Gastroesophageal sphincter (tissue), 4 donors: ENCODE data around the gene MAPK6. TPM values are rescaled to one million over a fixed set of nuclear protein-coding genes. Genes with fewer than 3 reads are reported as not detected.
"Not testable (repeated sequence)": the region's sequence is repeated elsewhere in the genome, so short reads cannot be mapped to it uniquely, and the experiment has no call there.

Source experiments
- ATAC-seq: fragments of 150-250 bp; one replicate; pipeline ENCODE4 v1.9.1; 2016; ENCODE audit warnings: mild to moderate bottlenecking, moderate library complexity
- H3K27ac ChIP-seq, 4 donors: fragments of 200-600 bp; sonication (generic) in 3 of 4; 1 replicate in 3 of 4; 2 replicates in 1 of 4; pipeline ENCODE4 v1.5.1; 2016 to 2019
- H3K27me3 ChIP-seq: fragments of 200-600 bp; sonication (generic); one replicate; pipeline ENCODE4 v1.5.1; 2019
- H3K36me3 ChIP-seq, 2 donors: fragments of 200-600 bp; sonication (generic); one replicate each; pipeline ENCODE4 v1.5.1; 2019; ENCODE audit warnings: control low read depth in 1 of 2
- H3K4me1 ChIP-seq, 3 donors: fragments of 200-600 bp; sonication (generic); 1 replicate in 2 of 3; 2 replicates in 1 of 3; pipeline ENCODE4 v1.5.1; 2016 to 2019; ENCODE audit warnings: control low read depth in 2 of 3
- H3K4me3 ChIP-seq, 2 donors: fragments of 200-600 bp; sonication (generic); one replicate each; pipeline ENCODE4 v1.5.1; 2019; ENCODE audit warnings: mild to moderate bottlenecking in 1 of 2, moderate library complexity in 1 of 2
- H3K9me3 ChIP-seq, 3 donors: fragments of 200-600 bp; sonication (generic); one replicate each; pipeline ENCODE4 v1.5.1; 2017 to 2019; ENCODE audit warnings: control low read depth in 2 of 3
- EP300 ChIP-seq: sonication (generic); formaldehyde crosslinking; IDR thresholded peaks from one replicate; pipeline ENCODE4 v1.6.1; 2017; ENCODE audit warnings: antibody characterized with exemption, mild to moderate bottlenecking
- POLR2A ChIP-seq, 2 donors: fragments of 450-650 bp; IDR thresholded peaks; one replicate each; pipeline ENCODE4 v1.6.1; 2017; ENCODE audit warnings: antibody characterized with exemption in 2 of 2, mild to moderate bottlenecking in 2 of 2, moderate library complexity in 1 of 2
- POLR2AphosphoS5 ChIP-seq: sonication (generic); formaldehyde crosslinking; IDR thresholded peaks from one replicate; pipeline ENCODE4 v1.6.1; 2017; ENCODE audit warnings: antibody characterized with exemption
- WGBS, 2 donors: methylation state at CpG; one replicate each; pipeline ENCODE4 v1.1.5; 2018; ENCODE audit warnings: low coverage in 1 of 2; 5-methylcytosine and 5-hydroxymethylcytosine counted together
- total RNA-seq, 4 donors: library from RNA; depleted of rRNA; stranded (reverse); fragments of >200 nt; gene quantifications; one replicate each; pipeline ENCODE4 v1.1.0, GENCODE V29; 2016
- TF ChIP-seq, protein P1 (sequence below), 4 experiments: fragments of 200-600 bp in 2 of 4; fragments of 450-650 bp in 2 of 4; sonication (generic) in 1 of 4; IDR thresholded peaks; one replicate each; pipeline ENCODE4 v1.5.1; 2017 to 2019; ENCODE audit warnings: antibody characterized with exemption in 4 of 4, mild to moderate bottlenecking in 2 of 4, moderate library complexity in 2 of 4

The MAPK6 gene
- total RNA-seq, 4 donors from 2014 or later = 17.5 to 22.5 (median 20.7) TPM

DNA sequence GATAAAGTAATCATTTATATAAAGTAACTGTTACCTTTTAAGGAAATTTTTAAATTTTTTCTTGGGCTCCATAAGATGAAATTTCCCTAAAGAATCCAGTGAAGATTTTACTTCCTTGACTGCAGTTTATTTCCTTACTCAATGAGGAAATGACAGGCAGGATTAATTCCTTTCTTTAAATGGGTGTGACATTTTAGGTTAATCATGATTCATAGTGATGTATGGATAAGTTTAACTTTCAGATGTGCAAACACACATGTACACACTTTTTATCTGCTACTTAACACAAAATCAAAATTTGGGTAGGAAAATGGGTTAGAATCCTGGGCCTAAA is 36.3 kb upstream of the MAPK6 start:
- Histone ChIP-seq H3K4me3 (no peak overlapping the region), H3K27me3 (no peaks in the 10 kb centered on the region), H3K9me3 (no peaks in the 10 kb centered on the region), H3K27ac (no peak overlapping the region), H3K4me1 (peaks cover 0 to 25% (median 0%) of the 10 kb centered on the region in 3 donors), H3K36me3 (no peaks in the 10 kb centered on the region)
- no peak for ATAC-seq
- no peak for TF ChIP-seq EP300
- TF ChIP-seq POLR2A (IDR thresholded peaks at IDR 0.05) = no peak
- TF ChIP-seq, protein P1, sequence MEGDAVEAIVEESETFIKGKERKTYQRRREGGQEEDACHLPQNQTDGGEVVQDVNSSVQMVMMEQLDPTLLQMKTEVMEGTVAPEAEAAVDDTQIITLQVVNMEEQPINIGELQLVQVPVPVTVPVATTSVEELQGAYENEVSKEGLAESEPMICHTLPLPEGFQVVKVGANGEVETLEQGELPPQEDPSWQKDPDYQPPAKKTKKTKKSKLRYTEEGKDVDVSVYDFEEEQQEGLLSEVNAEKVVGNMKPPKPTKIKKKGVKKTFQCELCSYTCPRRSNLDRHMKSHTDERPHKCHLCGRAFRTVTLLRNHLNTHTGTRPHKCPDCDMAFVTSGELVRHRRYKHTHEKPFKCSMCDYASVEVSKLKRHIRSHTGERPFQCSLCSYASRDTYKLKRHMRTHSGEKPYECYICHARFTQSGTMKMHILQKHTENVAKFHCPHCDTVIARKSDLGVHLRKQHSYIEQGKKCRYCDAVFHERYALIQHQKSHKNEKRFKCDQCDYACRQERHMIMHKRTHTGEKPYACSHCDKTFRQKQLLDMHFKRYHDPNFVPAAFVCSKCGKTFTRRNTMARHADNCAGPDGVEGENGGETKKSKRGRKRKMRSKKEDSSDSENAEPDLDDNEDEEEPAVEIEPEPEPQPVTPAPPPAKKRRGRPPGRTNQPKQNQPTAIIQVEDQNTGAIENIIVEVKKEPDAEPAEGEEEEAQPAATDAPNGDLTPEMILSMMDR (IDR thresholded peaks at IDR 0.05) = no peak
- TF ChIP-seq POLR2AphosphoS5 = no peak

DNA sequence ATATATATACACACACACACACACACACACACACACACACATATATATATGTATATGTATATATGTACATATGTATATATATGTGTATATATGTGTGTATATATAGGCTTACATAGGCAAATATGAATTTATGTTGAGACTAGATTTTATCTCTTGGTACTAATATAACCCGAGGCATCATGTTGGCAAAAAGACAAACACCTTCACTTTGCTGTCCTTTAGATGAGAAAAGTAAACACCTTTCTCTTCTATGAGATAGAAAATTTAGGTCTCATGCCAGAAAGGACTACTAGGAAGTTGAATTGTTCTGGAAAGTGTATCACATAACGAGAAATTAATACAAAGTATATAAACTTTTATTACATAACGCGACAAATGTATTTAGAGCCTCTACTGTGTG is 27.9 kb upstream of the MAPK6 start:
- no peak for ATAC-seq
- Histone ChIP-seq H3K4me1 (no peaks in the 10 kb centered on the region), H3K27me3 (no peaks in the 10 kb centered on the region), H3K4me3 (no peak overlapping the region), H3K9me3 (no peaks in the 10 kb centered on the region), H3K27ac (no peak overlapping the region), H3K36me3 (no peaks in the 10 kb centered on the region)
- TF ChIP-seq POLR2A (IDR thresholded peaks at IDR 0.05) (no peak), POLR2AphosphoS5 (no peak)
- TF ChIP-seq, protein P1 (IDR thresholded peaks at IDR 0.05) = no peak
- 64 to 74% methylated on average over 4 of the region's 4 CpGs for WGBS, 2 donors

DNA sequence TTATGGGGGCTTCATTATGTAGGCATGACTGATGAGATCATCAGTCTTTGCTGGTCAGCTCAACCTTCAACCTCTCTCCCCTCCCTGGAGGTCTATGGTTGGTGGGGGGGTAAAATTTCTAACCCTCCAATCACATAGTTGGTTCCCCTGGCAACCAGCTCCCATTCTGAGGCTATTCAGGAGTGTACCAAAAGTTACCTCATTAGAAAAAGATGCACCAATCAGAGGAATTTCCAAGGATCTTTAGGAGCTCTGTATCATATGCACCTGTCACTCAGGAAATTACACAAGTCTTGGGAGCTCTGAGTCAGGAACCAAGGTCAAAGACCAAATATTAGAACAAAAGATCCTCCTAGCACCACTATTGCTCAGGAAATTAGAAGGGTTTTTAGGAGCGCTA is 26.1 kb upstream of the MAPK6 start:
- no peaks in the 10 kb centered on the region for H3K27me3 ChIP-seq
- H3K27ac ChIP-seq = no peak overlapping the region
- no peak for ATAC-seq
- H3K4me1 ChIP-seq = no peaks in the 10 kb centered on the region
- no peaks in the 10 kb centered on the region for H3K36me3 ChIP-seq
- TF ChIP-seq POLR2A (IDR thresholded peaks at IDR 0.05) (no peak), POLR2AphosphoS5 (no peak), EP300 (no peak)
- TF ChIP-seq, protein P1 (IDR thresholded peaks at IDR 0.05) = no peak
- no peaks in the 10 kb centered on the region for H3K9me3 ChIP-seq
- WGBS, 2 donors = 86 to 93% methylated on average over 1 of the region's 1 CpG
- H3K4me3 ChIP-seq = no peak overlapping the region

DNA sequence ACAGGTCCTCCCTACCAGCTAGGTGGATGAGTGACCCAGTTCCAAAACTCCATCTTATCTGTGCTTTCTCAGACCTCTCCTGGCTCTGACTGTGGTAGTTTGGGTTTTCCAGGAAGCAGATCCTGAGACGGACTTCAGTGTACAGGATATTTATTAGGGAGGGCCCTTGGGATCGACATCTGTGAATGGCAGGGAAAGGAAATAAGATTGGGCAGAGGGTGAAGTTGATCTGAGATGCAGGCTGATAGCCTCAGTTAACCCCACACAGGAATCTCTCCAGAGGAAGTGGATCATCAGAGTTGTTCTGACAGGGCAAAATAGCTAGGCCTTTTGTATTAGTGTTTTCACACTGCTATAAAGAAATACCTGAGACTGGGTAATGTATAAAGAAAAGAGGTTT is 16.7 kb upstream of the MAPK6 start:
- no peak for ATAC-seq
- Histone ChIP-seq H3K27me3 (no peaks in the 10 kb centered on the region), H3K9me3 (no peaks in the 10 kb centered on the region), H3K4me1 (no peaks in the 10 kb centered on the region), H3K4me3 (no peak overlapping the region), H3K36me3 (no peaks in the 10 kb centered on the region), H3K27ac (no peak overlapping the region)
- TF ChIP-seq POLR2A (IDR thresholded peaks at IDR 0.05) (no peak), EP300 (no peak), POLR2AphosphoS5 (no peak)
- TF ChIP-seq, protein P1 (IDR thresholded peaks at IDR 0.05) = no peak
- WGBS, 2 donors = no CpG with 5 or more reads among the region's 2 CpGs

DNA sequence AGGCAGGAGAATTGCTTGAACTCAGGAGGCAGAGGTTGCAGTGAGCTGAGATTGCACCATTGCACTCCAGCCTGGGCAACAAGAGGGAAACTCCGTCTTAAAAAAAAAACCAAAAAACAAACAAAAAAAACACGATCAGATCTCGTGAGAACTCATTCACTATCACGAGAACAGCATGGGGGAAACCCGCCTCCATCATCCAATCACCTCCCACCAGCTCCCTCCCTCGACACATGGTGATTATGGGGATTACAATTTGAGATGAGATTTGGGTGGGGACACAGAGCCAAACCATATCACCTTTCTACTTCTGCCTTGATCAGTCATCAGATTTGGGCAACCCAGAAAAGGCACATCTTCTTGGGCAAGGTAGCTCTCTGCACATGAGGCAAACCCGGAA is 15.9 kb upstream of the MAPK6 start:
- WGBS, 2 donors = 74 to 82% methylated on average over 5 to 6 of the region's 7 CpGs
- not testable (repeated sequence) for H3K4me3 ChIP-seq, H3K36me3 ChIP-seq, H3K27ac ChIP-seq, H3K4me1 ChIP-seq, ATAC-seq, H3K27me3 ChIP-seq, H3K9me3 ChIP-seq

DNA sequence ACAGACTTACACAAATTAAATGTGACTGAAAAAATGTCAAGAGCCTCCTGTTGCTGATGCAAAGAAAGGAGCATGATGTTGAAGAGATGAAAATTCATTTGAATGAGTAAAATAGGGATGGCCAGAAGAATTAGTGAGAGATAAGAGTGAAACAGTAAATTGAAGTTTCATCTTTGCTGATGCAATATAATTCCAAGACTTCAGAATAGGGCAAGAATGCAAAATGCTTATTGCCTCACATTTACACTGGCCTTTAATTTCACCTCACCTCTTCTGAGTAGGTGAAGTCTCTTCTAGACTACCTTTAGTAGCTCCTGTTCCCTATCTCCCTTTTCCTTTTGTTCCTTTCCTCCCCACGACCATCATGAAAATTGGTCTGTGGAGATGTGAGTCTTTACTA is 15.3 kb upstream of the MAPK6 start:
- H3K4me1 ChIP-seq = no peaks in the 10 kb centered on the region
- TF ChIP-seq POLR2A (IDR thresholded peaks at IDR 0.05) = no peak
- H3K4me3 ChIP-seq = no peak overlapping the region
- H3K27ac ChIP-seq = no peak overlapping the region
- no peaks in the 10 kb centered on the region for H3K27me3 ChIP-seq
- WGBS, 2 donors = 50 to 100% methylated on average over 1 of the region's 1 CpG
- H3K9me3 ChIP-seq = no peaks in the 10 kb centered on the region
- no peak for ATAC-seq
- no peaks in the 10 kb centered on the region for H3K36me3 ChIP-seq
